22Rv1 (cell line): ENCODE measurements around the gene METTL16.

Experiments
- CTCF ChIP-seq: fragments of 450-650 bp; IDR thresholded peaks from 2 replicates; pipeline ENCODE4 v1.5.1; 2017; ENCODE audit warnings: mild to moderate bottlenecking
- ZFX ChIP-seq: fragments of 450-650 bp; IDR thresholded peaks from 2 replicates; pipeline ENCODE4 v1.6.1; 2017; ENCODE audit warnings: antibody characterized with exemption, borderline replicate concordance

GRCh38 chr17:2396192-2396567, 115.5 kb downstream of the METTL16 start:
- no peak; the same call in 1 of the 2 replicates for TF ChIP-seq CTCF
- TF ChIP-seq ZFX: no peak
